Measurements from ENCODE around the gene TBX2.

TBX2 gene

DNA sequence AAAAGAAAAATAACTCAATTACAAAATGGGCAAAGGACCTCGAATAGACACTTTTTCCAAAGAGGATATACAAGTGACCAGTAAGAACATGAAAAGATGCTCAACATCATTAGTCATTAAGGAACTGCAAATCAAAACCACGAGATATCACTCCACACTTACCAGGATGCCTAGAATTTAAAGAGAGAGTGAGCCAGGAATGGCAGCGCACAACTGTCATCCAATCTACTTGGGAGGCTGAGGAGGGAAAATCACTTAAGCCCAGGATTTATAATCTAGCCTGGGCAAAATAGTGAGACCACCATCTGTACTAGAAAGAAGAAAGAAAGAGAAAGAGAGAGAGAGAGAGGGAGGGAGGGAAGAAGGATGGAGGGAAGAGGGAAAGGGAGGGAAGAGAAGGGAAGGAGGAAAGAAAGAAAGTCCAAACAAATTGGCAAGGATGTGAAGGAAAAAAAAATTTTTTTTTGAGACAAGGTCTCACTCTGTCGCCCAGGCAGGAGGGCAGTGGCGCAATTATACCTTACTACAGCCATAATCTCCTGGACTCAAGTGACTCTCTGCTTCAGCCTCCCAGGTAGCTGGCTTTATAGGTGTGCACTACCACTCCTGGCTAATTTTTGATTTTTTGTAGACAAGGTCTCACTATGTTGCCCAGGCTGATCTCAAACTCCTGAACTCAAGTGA, 22.6 kb downstream of the TBX2 start:
- Histone ChIP-seq H4K20me1 (ENCODE audit: control insufficient read depth, insufficient read depth, low read depth, low read length) (no peaks in the 10 kb centered on the region), H3K4me3 (ENCODE audit: low read length) (no peak overlapping the region), H3K9me2 (replicated peaks; ENCODE audit: control insufficient read depth, low read length) (no peaks in the 10 kb centered on the region), H3K79me2 (ENCODE audit: control insufficient read depth, low read length) (no peaks in the 10 kb centered on the region), H3K27ac (ENCODE audit: low read depth, low read length) (no peak overlapping the region), H3K27me3 (ENCODE audit: control insufficient read depth, low read length) (peaks cover 10% of the 10 kb centered on the region), H3F3A (ENCODE audit: control insufficient read depth, insufficient read depth) (no peaks in the 10 kb centered on the region), H3K4me1 (ENCODE audit: control insufficient read depth, low read length) (no peaks in the 10 kb centered on the region), H3K36me3 (ENCODE audit: control insufficient read depth, low read length) (no peaks in the 10 kb centered on the region), H3K9me3 (ENCODE audit: control insufficient read depth, insufficient read depth, low read length) (no peaks in the 10 kb centered on the region), H3K4me2 (ENCODE audit: low read length) (no peak overlapping the region)
- no peak for TF ChIP-seq CTCF (IDR thresholded peaks at IDR 0.05; ENCODE audit: low read depth, low read length, poor library complexity, severe bottlenecking)
- TF ChIP-seq EZH2phosphoT487 (IDR thresholded peaks at IDR 0.05; ENCODE audit: borderline replicate concordance, low read length) = no peak

- H3K9me2 ChIP-seq (replicated peaks; ENCODE audit: control insufficient read depth, low read length) = no peaks in the 10 kb centered on the region
- H3K79me2 ChIP-seq (ENCODE audit: control insufficient read depth, low read length) = no peaks in the 10 kb centered on the region
- no peaks in the 10 kb centered on the region for H3K9me3 ChIP-seq (ENCODE audit: control insufficient read depth, insufficient read depth, low read length)
- no peak overlapping the region for H3K4me2 ChIP-seq (ENCODE audit: low read length)
- no peaks in the 10 kb centered on the region for H3K36me3 ChIP-seq (ENCODE audit: control insufficient read depth, low read length)
- H3F3A ChIP-seq (ENCODE audit: control insufficient read depth, insufficient read depth) = no peaks in the 10 kb centered on the region
- peaks cover 15% of the 10 kb centered on the region for H3K27me3 ChIP-seq (ENCODE audit: control insufficient read depth, low read length)
- no peaks in the 10 kb centered on the region for H3K4me1 ChIP-seq (ENCODE audit: control insufficient read depth, low read length)
- H3K4me3 ChIP-seq (ENCODE audit: low read length) = no peak overlapping the region
- TF ChIP-seq CTCF (IDR thresholded peaks at IDR 0.05; ENCODE audit: low read depth, low read length, poor library complexity, severe bottlenecking) (no peak), EZH2phosphoT487 (IDR thresholded peaks at IDR 0.05; ENCODE audit: borderline replicate concordance, low read length) (no peak)
- H4K20me1 ChIP-seq (ENCODE audit: control insufficient read depth, insufficient read depth, low read depth, low read length) = no peaks in the 10 kb centered on the region
- no peak overlapping the region for H3K27ac ChIP-seq (ENCODE audit: low read depth, low read length)
Observed at GRCh38 chr17:61422869-61423268, 23.2 kb downstream of the TBX2 start.

DNA sequence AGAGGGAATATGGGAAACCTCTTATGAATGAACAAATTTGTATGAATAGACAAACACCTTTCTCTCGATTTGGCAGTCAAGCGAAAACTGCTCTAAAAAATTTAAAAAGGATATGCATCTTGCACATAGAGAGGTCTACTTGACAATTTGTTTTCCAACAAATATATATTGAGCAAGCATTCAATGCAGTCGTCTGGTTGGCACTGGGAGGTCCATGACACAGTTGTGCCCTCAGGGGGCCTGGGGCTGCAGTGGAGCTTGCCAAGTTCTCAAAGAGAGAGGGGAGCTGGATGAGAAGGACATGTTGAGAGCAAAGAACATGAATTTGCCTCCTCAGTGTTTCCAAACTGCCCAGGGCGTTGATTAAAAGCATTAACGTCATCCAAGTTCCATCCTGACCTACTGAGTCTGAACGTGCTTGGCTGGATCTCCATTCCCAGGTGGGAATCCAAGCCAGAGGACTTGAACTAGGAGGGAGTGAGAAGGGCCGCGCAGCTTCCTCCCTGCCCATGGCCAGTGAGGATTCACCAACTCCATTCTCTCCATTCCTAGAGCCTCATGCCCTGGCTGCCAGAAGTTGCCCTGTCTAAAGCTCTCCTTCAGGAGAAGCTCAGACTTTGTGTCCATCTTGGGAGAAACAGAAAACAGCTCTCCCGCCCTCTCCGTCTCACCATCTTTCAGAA, 24.5 kb downstream of the TBX2 start:
- Histone ChIP-seq H3K36me3 (ENCODE audit: control insufficient read depth, low read length) (no peaks in the 10 kb centered on the region), H4K20me1 (ENCODE audit: control insufficient read depth, insufficient read depth, low read depth, low read length) (no peaks in the 10 kb centered on the region), H3K4me3 (ENCODE audit: low read length) (no peak overlapping the region), H3K4me1 (ENCODE audit: control insufficient read depth, low read length) (no peaks in the 10 kb centered on the region), H3K27ac (ENCODE audit: low read depth, low read length) (no peak overlapping the region), H3K9me3 (ENCODE audit: control insufficient read depth, insufficient read depth, low read length) (no peaks in the 10 kb centered on the region), H3K4me2 (ENCODE audit: low read length) (no peak overlapping the region), H3F3A (ENCODE audit: control insufficient read depth, insufficient read depth) (no peaks in the 10 kb centered on the region), H3K27me3 (ENCODE audit: control insufficient read depth, low read length) (peaks cover 16% of the 10 kb centered on the region), H3K79me2 (ENCODE audit: control insufficient read depth, low read length) (no peaks in the 10 kb centered on the region), H3K9me2 (replicated peaks; ENCODE audit: control insufficient read depth, low read length) (no peaks in the 10 kb centered on the region)
- TF ChIP-seq CTCF (IDR thresholded peaks at IDR 0.05; ENCODE audit: low read depth, low read length, poor library complexity, severe bottlenecking) (no peak), EZH2phosphoT487 (IDR thresholded peaks at IDR 0.05; ENCODE audit: borderline replicate concordance, low read length) (no peak)
